Stimulated activated CD4-positive, alpha-beta T cell treated with anti-CD3 and anti-CD28 coated beads, Interleukin-12 subunit alpha, Interleukin-12 subunit beta, amount 100 ng/mL, for 48 hours (primary cell): ENCODE results near the gene PTPN3.
"Not testable (repeated sequence)": the region's sequence is repeated elsewhere in the genome, so short reads cannot be mapped to it uniquely, and the experiment has no call there.

ENCODE experiments used
- DNase-seq, 3 donors: peaks; one replicate each; pipeline ENCODE4 v3.0.0-alpha.2; 2020; ENCODE audit warnings: low read depth in 2 of 3, low spot score in 1 of 3

The PTPN3 gene

GRCh38 chr9:109349421-109349846, 148.7 kb downstream of the PTPN3 start:
- DNase-seq = no peak

GRCh38 chr9:109346904-109347303, 151.2 kb downstream of the PTPN3 start:
- DNase-seq = no peak

- DNase-seq = no peak
Measured at GRCh38 chr9:109344866-109345265, 153.2 kb downstream of the PTPN3 start.

DNA sequence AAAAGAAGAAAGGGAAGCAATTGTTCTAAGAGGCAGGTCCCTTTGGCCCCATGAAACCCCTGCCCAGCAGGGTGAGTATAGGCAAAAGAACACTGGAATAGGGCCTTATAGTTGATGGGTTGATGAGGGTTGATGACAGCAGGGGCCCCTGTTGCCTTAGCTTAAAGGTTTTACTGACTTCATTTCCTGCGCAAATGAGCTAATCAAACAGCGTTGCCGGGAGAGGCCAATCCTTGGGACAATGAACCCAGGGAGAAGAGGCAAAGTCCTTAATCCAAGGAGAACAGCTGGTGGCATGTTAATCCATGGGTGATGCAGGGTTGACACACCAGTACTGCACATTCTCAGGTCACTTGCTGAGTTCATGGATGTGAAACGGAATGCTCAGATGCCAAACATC, 155.2 kb downstream of the PTPN3 start:
- no peak for DNase-seq

DNA sequence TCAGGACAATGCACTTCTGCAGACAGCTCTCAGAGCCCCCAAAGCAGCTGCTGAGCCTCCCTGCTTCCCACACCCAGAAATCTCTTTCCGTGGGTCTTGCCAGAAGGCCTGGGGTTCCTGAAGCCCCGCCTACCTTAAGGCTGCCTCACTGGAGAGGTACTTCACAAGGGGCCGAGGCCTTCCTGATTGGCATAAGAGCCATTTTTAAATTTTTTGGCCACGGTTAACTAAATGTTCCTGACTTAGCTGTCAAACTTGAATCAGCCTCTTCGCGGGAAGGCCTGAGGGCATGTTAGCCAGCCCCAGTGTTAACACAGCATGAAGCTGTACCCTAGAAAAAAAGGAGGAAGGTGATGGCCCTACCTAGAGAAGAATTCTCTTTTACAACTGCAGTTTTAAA, 156.5 kb downstream of the PTPN3 start:
- no peak for DNase-seq

DNA sequence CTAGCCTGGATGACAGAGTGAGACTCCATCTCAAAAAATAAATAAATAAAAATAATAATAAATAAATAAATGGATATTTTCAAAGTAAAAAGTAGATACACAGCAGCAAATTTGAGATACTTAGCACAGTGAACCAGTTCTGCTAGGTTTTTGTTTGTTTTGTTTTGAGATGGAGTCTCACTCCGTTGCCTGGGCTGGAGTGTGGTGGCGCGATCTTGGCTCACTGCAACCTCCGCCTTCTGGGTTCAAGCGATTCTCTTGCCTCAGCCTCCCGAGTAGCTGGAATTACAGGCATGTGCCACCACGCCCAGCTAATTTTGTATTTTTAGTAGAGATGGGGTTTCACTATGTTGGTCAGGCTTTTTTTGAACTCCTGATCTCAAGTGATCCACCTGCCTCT, 157.1 kb downstream of the PTPN3 start:
- DNase-seq = not testable (repeated sequence)

DNA sequence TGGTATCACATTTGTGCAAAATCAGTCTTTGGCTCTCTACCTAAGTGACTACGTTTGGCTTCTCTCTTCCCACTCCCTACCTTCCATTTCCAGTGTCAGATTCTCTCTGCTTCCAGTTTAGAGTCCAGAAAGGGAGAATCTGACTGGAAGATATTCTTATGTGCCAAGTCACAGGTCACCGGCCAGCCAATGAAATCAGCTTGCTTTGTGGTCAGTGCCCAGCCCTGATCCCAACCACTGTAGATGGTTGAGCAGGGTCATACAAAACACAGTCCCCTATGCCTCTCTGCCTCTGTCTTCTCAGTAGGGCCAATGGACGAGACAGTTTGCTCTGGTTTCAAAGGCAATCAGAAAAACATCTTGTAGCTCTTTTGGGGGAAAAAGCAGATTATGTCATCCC, 161.7 kb downstream of the PTPN3 start:
- DNase-seq = no peak

- no peak for DNase-seq
Measured at GRCh38 chr9:109335929-109336328, 162.2 kb downstream of the PTPN3 start.

DNA sequence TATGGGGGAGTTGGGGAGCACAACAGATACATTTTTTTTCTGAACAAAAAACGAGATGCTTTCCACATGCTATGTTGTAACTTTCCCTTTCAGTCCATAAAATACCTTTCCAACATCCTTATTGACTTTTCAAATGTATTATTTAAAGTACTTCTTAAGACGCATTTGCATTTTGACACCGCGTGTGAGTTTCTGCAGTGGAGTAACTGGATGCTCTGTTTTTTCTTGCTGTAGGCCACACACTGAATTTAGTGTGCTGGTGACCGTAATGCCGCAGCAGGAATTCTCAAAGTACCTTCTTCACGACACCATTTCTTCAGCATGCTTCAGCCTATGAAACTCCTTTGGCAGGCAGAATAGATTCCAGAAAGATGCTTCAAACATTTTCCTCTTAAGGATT, 163.0 kb downstream of the PTPN3 start:
- DNase-seq = no peak

- DNase-seq = no peak
Measured at GRCh38 chr9:109331353-109331752, 166.8 kb downstream of the PTPN3 start.

DNA sequence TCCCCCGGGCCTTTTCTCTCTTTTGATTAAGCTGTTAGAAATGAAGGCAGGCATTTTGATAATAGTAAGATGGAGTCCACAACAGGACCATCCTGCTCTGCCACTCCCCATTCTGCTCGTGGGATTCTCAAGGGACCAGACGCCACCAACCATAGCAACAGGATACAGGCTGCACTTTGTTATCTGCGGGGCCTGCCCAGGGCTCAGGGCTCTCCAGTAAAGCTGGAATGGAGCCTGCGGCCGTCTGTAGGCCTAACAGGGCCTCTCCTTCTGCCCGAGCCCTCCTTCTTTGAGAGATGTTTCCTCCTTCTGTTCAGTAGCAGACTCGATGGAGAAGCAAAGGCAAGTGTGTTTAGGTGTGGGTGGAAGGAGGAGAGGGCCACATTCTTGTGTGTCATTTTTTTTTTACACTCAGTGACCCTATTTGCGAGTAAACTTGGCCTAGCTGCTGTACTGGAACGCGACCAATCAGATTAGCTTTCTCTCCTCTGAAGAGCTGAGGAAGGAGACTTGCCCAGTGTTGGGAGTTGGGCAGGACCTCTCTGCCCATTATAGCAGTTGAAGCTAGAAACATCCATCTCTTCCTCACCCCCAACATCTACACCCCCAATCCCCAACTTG, 168.4 kb downstream of the PTPN3 start:
- DNase-seq = no peak

- no peak for DNase-seq
Measured at GRCh38 chr9:109328978-109329637, 169.0 kb downstream of the PTPN3 start.
